Fibroblast of the conjunctiva (primary cell): ENCODE measurements around the gene CA9.

ENCODE experiments used
- DNase-seq: peaks from one replicate; pipeline ENCODE4 v3.0.0-alpha.2; 2010; ENCODE audit warnings: low read depth

The CA9 gene

DNA sequence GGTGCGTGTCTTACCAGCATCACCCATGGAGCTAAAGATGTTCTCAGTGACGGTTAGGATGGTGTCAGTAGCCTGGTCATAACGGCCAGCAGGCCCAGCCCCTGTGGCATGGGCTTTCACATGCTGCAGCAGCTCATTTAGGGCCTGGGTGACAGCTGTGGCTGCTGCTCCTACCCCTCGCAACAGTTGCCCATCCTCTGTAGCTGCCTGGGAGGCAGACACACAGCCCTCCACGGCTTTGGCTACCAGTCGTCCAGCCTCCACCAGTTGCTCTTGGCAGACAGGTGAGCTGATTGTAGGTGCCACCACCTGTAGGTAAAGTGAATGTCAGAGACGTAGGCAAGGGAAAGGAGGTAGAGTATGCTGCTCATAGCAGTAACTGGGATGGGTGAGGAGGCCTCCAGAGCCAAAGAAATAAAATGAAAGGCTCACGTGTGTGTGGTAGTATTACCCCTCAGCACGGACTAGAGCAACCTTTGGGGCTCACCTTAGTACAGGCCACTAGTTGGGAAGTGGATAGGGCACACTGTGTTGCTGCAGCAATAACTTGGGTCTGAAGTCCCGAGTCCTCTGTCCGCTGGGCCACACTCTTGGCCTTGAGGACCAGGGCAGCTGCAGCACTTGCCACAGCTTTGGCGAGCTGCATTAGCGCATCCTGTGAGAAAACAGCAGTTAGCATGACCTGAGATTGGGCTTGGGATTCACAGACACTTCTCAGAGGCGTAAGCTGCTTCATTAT lies 43.6 kb downstream of the CA9 start:
- DNase-seq, result no peak

GRCh38 chr9:35718721-35719511 lies 45.2 kb downstream of the CA9 start:
- no peak for DNase-seq

DNA sequence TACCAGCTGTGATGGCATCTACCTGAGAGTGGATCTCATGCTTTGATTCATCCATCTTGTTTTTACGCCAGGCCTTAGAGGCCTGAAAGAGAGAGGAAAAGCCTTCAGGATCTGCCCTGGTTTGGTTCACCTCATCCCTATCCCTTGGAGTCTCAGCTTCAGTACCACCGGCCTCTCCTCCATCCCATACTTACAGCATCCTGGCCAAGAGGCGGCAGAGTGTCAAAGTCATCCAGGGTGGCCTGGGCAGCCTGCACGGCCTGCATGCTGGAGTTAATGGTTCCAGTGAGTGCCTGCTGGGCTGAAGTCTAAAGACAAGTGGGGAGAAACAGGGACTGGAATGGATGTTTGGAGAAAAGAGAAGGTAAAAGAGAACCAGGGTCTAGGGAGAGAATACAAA lies 45.8 kb downstream of the CA9 start:
- DNase-seq, result no peak

DNA sequence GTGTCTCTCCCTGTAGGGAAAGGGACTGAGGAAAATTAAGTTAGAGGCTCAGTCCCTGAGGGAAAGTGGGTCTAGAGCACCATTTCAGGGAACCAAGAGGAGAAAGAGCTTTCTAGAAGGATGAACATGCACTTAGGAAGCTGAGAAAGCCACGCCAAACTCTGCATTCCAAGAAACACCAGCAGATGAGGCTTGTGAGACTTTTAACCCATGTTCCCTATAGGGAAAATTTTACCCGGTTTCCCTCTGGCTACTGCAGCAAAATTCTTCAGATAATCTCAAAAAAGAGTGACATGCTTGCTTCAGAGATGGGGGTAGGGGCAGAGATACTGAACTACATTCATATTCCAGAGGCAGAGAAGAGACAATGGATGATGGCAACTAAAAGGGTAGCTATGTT lies 49.7 kb downstream of the CA9 start:
- DNase-seq, result no peak

GRCh38 chr9:35723908-35724307 lies 50.2 kb downstream of the CA9 start:
- no peak for DNase-seq

DNA sequence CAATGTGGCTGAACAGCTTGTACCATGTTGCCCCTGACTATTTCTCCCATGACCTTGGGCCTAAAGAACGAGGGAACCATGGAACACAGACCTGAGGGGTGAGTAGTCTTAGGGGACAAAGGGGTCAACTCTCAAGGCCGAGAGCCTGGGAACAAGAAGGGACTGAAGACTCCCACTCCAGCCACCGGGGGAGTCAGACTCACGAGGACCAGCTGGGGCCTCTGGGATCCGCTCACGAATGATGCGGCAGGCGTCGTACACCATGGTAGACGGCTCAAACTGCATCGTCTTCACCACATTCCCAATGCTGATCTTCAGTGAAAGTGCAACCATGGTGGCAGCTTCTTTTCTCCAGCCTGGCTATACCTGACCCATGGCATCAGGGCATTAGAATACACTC lies 51.6 kb downstream of the CA9 start:
- no peak for DNase-seq

GRCh38 chr9:35726931-35727330 lies 53.2 kb downstream of the CA9 start:
- no peak for DNase-seq

GRCh38 chr9:35727676-35728040 lies 53.9 kb downstream of the CA9 start:
- DNase-seq, result no peak

DNA sequence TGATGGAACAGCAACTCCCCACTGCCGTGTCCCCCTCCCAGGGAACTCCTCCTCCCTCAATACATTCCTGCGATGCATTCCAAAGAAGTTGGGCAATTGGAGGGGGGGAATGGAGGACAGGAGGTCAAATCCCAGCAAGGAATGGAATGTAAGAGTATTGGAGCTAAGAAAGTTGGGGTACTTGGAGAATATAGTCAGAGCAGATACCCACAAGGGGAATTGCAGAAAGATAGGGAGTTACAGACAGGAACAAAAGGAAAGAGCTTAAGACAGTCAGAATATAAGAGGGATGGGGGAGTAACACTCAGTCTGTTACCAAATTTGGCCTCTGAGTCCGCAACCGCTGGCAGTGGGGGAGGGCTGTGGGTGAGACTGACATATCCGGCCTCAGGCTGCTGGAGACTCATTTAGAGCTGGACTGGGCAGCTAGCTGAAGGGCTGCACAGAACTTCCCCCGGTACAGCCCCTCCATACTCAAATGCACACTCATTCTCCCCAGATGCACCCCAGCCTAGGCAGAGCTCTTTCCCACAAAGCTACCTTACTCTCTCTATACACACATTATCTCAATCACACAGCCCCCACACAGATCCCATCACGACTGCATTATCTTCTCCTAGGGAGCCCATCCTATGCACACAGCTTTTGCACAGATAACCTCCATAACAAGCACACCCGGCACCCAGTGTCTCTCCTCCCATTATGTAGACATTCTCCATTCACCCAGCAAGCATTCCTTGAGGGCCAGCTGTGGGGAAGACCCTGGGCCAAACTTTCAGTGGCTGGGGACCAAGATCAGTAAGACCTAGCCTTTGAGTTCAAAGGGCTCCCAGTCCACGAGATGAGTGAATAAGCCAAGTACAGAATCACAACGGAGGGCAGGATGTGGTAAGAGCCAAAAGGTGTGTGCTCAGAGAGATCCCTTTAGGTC lies 54.6 kb downstream of the CA9 start:
- peak; percentile 75 for DNase-seq

GRCh38 chr9:35729101-35729500 lies 55.4 kb downstream of the CA9 start:
- DNase-seq, result no peak

GRCh38 chr9:35729700-35730485 lies 56.2 kb downstream of the CA9 start:
- DNase-seq, result no peak

DNA sequence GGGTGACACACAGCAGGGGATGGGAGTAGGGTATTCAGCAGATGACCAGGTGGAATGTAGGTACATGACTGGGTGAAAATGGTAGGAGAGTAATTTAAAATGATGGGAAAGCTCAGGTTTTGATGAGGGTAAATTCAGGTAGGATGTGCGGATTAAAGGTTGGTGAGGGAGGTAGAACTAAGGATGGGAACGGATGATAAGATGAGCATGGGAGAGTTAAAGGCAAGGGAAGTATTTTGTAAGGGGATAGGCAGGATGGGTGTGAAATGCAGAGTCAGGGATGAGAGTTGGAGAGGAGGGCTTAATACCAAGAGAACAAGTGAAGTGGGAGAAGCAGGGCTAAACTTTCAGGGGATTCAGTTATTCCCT lies 56.7 kb downstream of the CA9 start:
- DNase-seq, result no peak
